WTC11 (cell line): ENCODE data around the gene MON2.

Source experiments
- CTCF ChIP-seq: fragments of 200-600 bp; IDR thresholded peaks from 2 replicates; pipeline ENCODE4 v1.8.0; 2022; ENCODE audit warnings: antibody characterized with exemption
- FOXP4 ChIP-seq: sonication (generic); formaldehyde crosslinking; IDR thresholded peaks from 2 replicates; pipeline ENCODE4 v1.8.0; 2022; ENCODE audit warnings: mild to moderate bottlenecking, missing genetic modification reagents
- MYBL2 ChIP-seq: sonication (generic); formaldehyde crosslinking; IDR thresholded peaks from 2 replicates; pipeline ENCODE4 v1.8.1; 2023; ENCODE audit warnings: mild to moderate bottlenecking, moderate library complexity, missing genetic modification reagents
- RELA ChIP-seq: sonication (generic); formaldehyde crosslinking; IDR thresholded peaks from 2 replicates; pipeline ENCODE4 v1.8.1; 2022; ENCODE audit warnings: missing genetic modification reagents, mild to moderate bottlenecking, borderline replicate concordance

- TF ChIP-seq CTCF (no peak), MYBL2 (CRISPR knock-in tag) (no peak), FOXP4 (CRISPR knock-in tag) (no peak), RELA (no peak)
Observed at GRCh38 chr12:62505786-62506185, 39.2 kb downstream of the MON2 start.
